Nephron (organoid): ENCODE data around the gene OR5B17.

Experiments used
- H3K27ac Mint-ChIP-seq, 3 experiments: 2 replicates each; pipeline ENCODE4 v1.8.0; 2020; ENCODE audit warnings: mixed read lengths in 3 of 3, mild to moderate bottlenecking in 2 of 3, moderate library complexity in 1 of 3
- H3K27me3 Mint-ChIP-seq: 2 replicates; pipeline ENCODE4 v1.8.0; 2021; ENCODE audit warnings: low read depth, mild to moderate bottlenecking, moderate library complexity, mixed read lengths
- H3K36me3 Mint-ChIP-seq: 2 replicates; pipeline ENCODE4 v1.8.0; 2020; ENCODE audit warnings: low read depth, mixed read lengths
- H3K4me1 Mint-ChIP-seq: 2 replicates; pipeline ENCODE4 v1.8.0; 2020; ENCODE audit warnings: mixed read lengths
- H3K4me3 Mint-ChIP-seq, 3 experiments: 2 replicates each; pipeline ENCODE4 v1.8.0; 2020; ENCODE audit warnings: mild to moderate bottlenecking in 3 of 3, mixed read lengths in 3 of 3, moderate library complexity in 2 of 3
- H3K9me3 Mint-ChIP-seq: 2 replicates; pipeline ENCODE4 v1.8.0; 2020; ENCODE audit warnings: mixed read lengths
- CTCF ChIP-seq, 3 experiments: fragments of 200-600 bp; sonication (generic); IDR thresholded peaks; one replicate each; pipeline ENCODE4 v1.5.0; 2021; ENCODE audit warnings: antibody characterized with exemption in 3 of 3; ENCODE audit not compliant: unreplicated experiment in 3 of 3

Gene OR5B17

DNA sequence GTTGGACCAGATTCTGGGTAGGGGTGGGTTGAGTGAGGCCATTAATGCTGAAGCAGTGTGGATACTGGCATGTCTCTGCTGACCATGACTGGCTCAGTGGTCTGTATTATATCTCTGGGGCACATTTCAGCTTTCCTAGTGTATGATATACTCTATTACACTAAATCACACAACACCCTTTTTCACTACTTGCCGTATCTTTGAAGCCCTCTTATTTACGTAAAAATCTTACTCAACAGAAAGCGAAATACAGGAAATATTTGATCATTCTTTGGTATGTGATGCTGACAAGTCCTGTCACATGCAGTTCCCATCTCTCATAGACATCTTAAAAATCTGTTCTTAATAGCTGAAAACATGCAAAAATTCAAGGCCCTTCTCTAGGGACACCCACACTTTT lies 40.3 kb downstream of the OR5B17 start:
- no peak overlapping the region for H3K27ac Mint-ChIP-seq
- H3K4me3 Mint-ChIP-seq, result no peak overlapping the region
- peaks cover under 1% of the 10 kb centered on the region for H3K9me3 Mint-ChIP-seq
- H3K4me1 Mint-ChIP-seq, result no peaks in the 10 kb centered on the region
- H3K36me3 Mint-ChIP-seq, result no peaks in the 10 kb centered on the region
- no peaks in the 10 kb centered on the region for H3K27me3 Mint-ChIP-seq
- no peak for TF ChIP-seq CTCF (IDR thresholded peaks at IDR 0.05; ENCODE audit: unreplicated experiment in 3 of 3)

DNA sequence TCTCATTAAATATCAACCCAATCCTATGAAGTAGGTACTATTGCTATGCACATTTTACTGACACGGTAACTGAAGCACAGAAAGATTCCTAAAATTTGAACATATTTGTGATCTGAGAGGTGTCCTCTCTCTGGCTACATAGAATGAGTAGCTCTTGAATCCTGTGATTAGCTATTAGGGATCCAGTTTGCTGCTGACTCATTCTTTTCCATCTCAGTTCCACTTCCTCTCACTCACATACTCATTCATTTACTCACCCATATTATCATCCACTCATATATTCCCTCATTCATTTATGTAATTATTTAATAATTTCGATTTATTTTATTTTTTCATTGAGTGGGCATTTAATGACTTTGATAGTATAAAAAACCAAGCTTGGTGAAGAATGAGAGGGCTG lies 42.7 kb downstream of the OR5B17 start:
- Mint-ChIP-seq H3K4me3 (no peak overlapping the region), H3K4me1 (no peaks in the 10 kb centered on the region), H3K27ac (no peak overlapping the region), H3K9me3 (peaks cover 5% of the 10 kb centered on the region), H3K36me3 (no peaks in the 10 kb centered on the region), H3K27me3 (no peaks in the 10 kb centered on the region)
- no peak for TF ChIP-seq CTCF (IDR thresholded peaks at IDR 0.05; ENCODE audit: unreplicated experiment in 3 of 3)
